IgD-negative memory B cell (primary cell): ENCODE results near the gene NDUFB11. TPM values are rescaled to one million over a fixed set of nuclear protein-coding genes. Genes with fewer than 3 reads are reported as not detected.

ENCODE experiments used
- H3K27ac Mint-ChIP-seq, 3 donors: one replicate each; pipeline ENCODE4 v1.8.0; 2020 to 2022; ENCODE audit warnings: mild to moderate bottlenecking in 3 of 3, mixed read lengths in 3 of 3, moderate library complexity in 1 of 3
- H3K27me3 Mint-ChIP-seq: one replicate; pipeline ENCODE4 v1.8.0; 2021; ENCODE audit warnings: mixed read lengths
- H3K36me3 Mint-ChIP-seq: one replicate; pipeline ENCODE4 v1.8.0; 2020; ENCODE audit warnings: mild to moderate bottlenecking, mixed read lengths
- H3K4me1 Mint-ChIP-seq, 3 donors: one replicate each; pipeline ENCODE4 v1.8.0; 2020 to 2022; ENCODE audit warnings: mixed read lengths in 3 of 3, mild to moderate bottlenecking in 1 of 3
- H3K4me3 Mint-ChIP-seq, 4 donors: one replicate each; pipeline ENCODE4 v1.8.0; 2020 to 2022; ENCODE audit warnings: mild to moderate bottlenecking in 4 of 4, mixed read lengths in 4 of 4, moderate library complexity in 3 of 4
- H3K9me3 Mint-ChIP-seq, 3 donors: one replicate each; pipeline ENCODE4 v1.8.0; 2020 to 2021; ENCODE audit warnings: mixed read lengths in 3 of 3, mild to moderate bottlenecking in 1 of 3
- polyA plus RNA-seq: library from polyadenylated mRNA; unstranded; fragments of 300-500 nt; fragmentation: Illumina TruSeq; gene quantifications from one replicate; pipeline ENCODE4 v1.2.3, GENCODE V29; 2021

Gene NDUFB11
- polyA plus RNA-seq, result 197 TPM

DNA sequence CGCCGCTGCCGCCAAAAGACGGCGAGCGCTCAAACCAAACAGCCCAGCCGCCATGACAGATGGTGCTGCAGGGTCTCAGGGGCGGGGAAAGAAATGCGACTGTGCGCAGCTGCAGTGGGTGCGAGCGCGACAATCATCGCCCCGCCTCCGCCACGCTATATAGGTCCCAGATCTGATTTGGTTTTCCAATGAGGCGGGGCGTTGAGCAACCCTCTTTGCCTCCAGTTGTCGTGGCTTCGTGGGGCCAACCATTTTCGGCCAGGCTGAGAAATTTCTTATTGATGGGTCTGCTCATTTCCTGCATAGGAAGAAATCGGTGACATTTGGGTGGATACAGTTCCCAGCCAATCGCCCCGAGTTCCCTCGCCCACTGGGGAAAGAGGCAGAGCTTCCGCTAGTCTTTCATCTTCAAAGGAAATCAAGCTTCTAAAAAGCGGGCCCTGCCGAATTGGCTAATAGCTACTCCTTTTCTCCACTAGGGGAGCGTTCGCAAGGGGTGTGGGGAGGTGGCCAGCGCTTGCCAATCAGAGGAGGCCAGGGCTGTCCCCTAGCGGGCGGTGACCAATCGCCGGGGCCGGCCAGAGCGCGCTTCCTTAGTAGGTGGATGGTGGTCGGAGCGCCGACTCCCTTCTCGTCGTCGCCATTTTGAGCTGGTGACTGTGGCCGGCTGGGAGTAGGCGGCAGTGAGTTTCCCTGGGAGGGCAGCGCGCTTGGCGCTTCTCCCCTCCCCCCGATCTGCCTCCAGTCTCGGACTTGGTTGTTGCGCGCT is at the start of gene NDUFB11, which contains the start of gene RBM10:
NDUFB11 (minus strand) TSS at position 77 of the 769 bp plus-strand sequence; CDS start at position 54, 23 bp downstream.
RBM10 (plus strand) TSS at position 596 of the 769 bp plus-strand sequence. CDS start 2,261 bp downstream, outside the sequence.
- Mint-ChIP-seq H3K27ac (peak within 1 kb of the TSS; percentile 96 to 99 (median 98)), H3K9me3 (peaks cover 0 to 2% (median 0%) of the 10 kb centered on the region in 3 donors), H3K27me3 (no peaks in the 10 kb centered on the region), H3K4me3 (peak within 1 kb of the TSS; percentile 91 to 99 (median 97)), H3K4me1 (peaks cover 4 to 18% (median 10%) of the 10 kb centered on the region in 3 donors), H3K36me3 (peaks cover 2% of the 10 kb centered on the region)

DNA sequence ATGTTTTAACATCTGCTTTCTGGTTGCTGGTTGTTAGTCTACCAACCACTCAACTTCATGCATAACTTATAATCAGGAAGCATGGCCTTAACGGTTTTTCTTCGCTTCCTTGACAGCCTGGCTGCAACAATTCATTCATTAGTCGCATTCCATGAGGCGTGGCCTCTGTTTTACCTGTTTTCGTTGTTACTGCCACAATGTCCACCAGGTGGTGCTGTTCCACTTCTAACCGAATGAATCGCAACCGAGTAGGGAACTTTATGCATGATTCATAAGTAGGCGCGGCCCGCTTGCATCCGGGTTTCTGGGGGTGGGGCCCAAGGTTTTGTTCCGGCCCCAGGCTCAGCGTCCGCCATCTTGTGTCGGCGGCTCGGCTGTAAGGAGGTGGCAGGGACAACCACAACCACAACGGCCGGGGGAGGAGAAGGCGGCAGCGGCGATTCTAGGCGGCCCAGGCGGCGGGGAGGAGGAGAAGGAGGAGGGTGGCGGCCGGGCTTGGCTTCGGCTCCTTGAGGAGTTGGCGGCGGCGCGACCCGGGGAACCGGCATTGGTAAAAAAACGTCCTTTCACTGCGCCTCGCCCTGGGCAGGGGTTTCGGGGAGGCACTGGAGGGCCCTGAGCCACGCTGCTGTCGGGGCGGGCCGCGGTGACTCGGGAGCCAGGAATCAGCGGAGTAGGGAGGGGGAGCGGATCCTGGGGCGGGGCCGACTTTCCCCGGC is 49.1 kb upstream of the NDUFB11 start, which contains the start of gene UBA1:
UBA1 (plus strand) TSS at position 355 of the 719 bp plus-strand sequence. CDS start 4,974 bp downstream, outside the sequence.
- H3K9me3 Mint-ChIP-seq, result no peaks in the 10 kb centered on the region
- no peaks in the 10 kb centered on the region for H3K27me3 Mint-ChIP-seq
- H3K4me3 Mint-ChIP-seq, result peak within 1 kb of the TSS; percentile 81 to 100 (median 100)
- peak within 1 kb of the TSS; percentile 70 to 100 (median 99) for H3K27ac Mint-ChIP-seq
- H3K36me3 Mint-ChIP-seq, result no peaks in the 10 kb centered on the region
- H3K4me1 Mint-ChIP-seq, result peaks cover 41 to 45% (median 43%) of the 10 kb centered on the region in 3 donors

DNA sequence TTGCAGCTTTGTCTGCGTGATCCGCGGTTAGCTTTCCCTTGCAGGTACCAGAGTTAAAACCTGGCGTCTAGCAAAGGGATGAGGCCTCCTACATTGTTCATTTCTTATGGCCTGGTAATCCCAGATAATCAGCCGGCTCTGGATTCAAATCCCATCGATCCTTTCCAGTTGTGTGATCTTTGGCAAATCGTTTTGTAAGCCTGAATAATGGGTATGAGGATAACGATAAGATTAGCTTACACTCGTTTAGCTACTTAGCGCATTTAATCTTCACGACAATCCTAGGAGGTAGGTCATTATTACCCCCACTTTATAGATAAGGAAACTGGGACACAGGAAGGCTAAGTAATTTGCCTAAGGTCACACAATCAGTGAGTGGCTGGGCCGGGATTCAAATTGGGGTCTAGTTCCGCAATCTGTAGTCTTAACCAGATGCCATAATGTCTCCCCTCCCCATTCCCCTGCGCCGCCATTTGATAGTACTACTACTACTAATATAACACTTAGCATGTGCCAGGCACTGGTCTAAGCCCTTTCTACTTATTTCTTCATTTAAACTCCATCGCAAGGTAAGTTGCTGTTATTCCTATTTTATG is 47.4 kb upstream of the NDUFB11 start:
- H3K4me1 Mint-ChIP-seq, result peaks cover 38 to 45% (median 41%) of the 10 kb centered on the region in 3 donors

DNA sequence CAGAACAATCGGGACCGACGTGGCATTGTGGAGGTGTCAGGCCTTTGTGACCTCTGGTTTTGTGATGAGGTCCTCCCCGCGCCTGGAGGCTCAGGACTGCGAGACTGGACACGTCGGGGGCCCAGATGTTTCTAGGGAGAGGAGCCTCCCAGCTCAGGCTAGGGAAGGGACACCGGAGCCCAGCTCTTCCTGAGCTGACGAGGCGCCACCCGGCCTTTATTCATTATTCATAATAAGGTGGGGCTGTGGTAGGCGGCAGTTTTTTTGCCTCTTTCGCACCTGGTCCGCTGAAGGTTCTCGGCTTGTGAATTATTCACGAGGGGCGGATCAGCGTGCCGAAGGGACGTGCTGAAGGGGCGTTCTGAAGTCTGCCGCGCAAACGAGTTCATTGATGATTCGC is 46.8 kb upstream of the NDUFB11 start:
- Mint-ChIP-seq H3K27ac (peak overlapping the region; percentile 89 to 96 (median 93)), H3K27me3 (no peaks in the 10 kb centered on the region), H3K36me3 (no peaks in the 10 kb centered on the region), H3K9me3 (no peaks in the 10 kb centered on the region), H3K4me3 (peak overlapping the region; percentile 81 to 98 (median 92)), H3K4me1 (peaks cover 33 to 40% (median 35%) of the 10 kb centered on the region in 3 donors)

More for the DNA sequence above, 47.4 kb upstream of the NDUFB11 start:
- Mint-ChIP-seq H3K4me3 (peak overlapping the region; percentile 81 to 98 (median 92)), H3K27ac (peak overlapping the region; percentile 89 to 96 (median 93)), H3K36me3 (no peaks in the 10 kb centered on the region), H3K27me3 (no peaks in the 10 kb centered on the region), H3K9me3 (no peaks in the 10 kb centered on the region)

DNA sequence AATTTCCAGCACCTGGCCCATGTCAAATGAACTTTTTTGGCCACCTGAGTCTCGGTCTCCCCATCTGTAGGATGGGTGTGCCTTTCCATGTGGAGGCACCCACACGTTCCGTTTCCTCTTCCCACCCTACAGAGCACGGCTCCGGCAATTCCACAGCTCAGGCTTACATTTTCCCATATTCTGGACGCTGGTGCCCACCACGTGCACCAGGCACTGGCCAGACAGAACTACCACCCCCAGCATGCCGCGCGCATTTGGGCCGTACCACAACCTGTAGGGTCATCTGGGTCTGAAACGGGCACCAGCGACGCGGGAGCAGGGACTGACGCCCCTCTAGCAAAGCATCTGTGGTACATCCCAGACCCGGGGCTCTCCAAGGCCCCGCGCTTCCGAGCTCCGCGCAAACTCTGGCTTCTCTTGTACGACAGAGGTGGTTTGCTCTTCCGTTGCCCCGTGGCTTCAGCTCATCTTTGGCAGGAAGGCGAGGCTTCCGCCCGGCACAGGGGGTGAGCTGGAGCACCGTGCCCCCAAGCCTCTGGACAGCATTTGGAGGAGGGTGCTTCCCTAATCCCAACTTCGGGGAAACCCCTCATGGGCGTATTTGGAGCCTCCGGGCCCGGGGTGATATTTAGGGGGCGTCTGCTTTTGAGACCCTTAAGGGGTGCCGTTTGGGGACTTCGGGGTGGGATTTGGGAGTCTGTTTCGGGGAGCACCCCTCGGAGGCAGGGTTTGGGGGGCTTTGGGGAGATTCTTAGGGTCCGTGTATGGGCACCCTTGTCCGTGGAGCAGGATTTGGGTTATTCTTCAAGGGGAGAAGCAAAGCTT is 46.2 kb upstream of the NDUFB11 start:
- peak overlapping the region; percentile 89 to 96 (median 93) for H3K27ac Mint-ChIP-seq
- peak overlapping the region; percentile 81 to 98 (median 92) for H3K4me3 Mint-ChIP-seq
- H3K9me3 Mint-ChIP-seq, result no peaks in the 10 kb centered on the region
- peaks cover 26 to 33% (median 29%) of the 10 kb centered on the region in 3 donors for H3K4me1 Mint-ChIP-seq
- H3K36me3 Mint-ChIP-seq, result no peaks in the 10 kb centered on the region
- H3K27me3 Mint-ChIP-seq, result no peaks in the 10 kb centered on the region

DNA sequence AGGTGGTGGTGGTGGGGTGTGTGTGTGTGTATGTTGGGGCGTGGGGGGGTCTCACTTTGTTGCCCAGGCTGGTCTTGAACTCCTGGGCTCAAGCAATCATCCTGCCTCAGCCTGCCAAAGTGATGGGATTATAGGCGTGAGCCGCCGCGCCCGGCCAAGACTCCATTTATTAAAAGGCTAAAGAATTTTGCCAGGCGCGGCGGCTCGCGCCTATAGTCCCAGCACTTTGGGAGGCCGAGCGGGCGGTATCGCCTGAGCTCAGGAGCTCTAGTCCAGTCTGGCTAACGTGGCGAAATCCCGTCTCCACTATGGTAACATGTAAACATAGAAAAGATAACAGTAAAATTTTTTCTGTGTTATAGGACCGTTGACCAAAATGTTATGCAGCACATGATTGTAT is 45.4 kb upstream of the NDUFB11 start:
- H3K36me3 Mint-ChIP-seq, result no peaks in the 10 kb centered on the region
- no peaks in the 10 kb centered on the region for H3K9me3 Mint-ChIP-seq
- H3K27me3 Mint-ChIP-seq, result no peaks in the 10 kb centered on the region
- no peak overlapping the region for H3K4me3 Mint-ChIP-seq
- no peak overlapping the region for H3K27ac Mint-ChIP-seq
- peaks cover 22 to 32% (median 24%) of the 10 kb centered on the region in 3 donors for H3K4me1 Mint-ChIP-seq

DNA sequence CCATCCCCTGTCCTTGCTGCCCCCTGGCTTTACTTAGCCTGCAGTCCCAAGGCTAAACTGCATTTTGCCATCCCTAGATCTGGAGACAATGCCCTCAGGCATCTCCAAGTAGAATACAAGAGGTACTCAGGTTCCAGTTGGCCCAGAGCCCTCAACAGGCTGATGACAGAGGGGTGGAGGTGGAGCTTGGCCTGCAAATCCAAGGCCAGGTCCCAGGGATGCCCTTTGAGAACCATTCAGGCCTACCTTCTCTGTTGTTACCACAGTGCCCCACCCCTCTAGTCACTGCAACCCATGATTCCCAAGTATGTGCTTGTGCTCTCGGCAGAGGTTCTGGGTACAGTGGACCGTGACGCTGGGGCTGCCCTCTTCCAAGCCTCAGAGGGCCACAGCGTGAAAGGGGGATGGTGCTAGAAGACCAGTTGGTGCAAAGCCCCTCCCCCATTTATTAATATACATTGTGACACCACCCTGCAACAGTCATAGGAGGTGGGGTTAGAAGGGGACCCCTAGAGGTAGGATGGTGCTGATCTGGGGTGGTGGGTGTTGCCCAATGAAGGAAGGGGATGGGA is 42.7 kb upstream of the NDUFB11 start:
- Mint-ChIP-seq H3K27ac (no peak overlapping the region), H3K4me3 (no peak overlapping the region), H3K9me3 (no peaks in the 10 kb centered on the region)

DNA sequence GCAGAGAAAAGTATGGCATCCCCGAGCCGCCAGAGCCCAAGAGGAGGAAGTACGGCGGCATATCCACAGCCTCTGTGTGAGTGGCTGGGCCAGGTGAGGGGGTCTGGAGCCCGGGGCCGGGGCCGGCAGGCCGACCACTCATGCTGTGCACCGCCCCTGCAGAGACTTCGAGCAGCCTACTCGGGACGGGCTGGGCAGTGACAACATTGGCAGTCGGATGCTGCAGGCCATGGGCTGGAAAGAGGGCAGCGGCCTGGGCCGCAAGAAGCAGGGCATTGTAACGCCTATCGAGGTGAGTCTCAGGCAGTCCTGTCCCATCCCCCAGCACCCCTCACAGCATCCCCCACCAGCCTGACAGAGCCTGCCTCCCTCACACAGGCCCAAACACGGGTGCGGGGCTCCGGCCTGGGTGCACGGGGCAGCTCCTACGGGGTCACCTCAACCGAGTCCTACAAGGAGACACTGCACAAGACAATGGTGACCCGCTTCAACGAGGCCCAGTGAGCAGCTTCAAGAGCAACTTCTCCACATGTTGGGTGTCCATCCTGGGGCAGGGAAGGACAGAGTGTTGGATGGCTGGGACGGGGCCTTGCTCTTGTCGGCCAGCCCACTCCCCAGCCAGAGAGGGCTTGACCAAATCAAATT is 41.7 kb upstream of the NDUFB11 start:
- Mint-ChIP-seq H3K4me1 (peaks cover 3 to 13% (median 7%) of the 10 kb centered on the region in 3 donors), H3K9me3 (no peaks in the 10 kb centered on the region), H3K27ac (no peak overlapping the region), H3K27me3 (no peaks in the 10 kb centered on the region), H3K36me3 (peaks cover 2% of the 10 kb centered on the region), H3K4me3 (no peak overlapping the region)

More for the DNA sequence above, 42.7 kb upstream of the NDUFB11 start:
- peaks cover 6 to 19% (median 8%) of the 10 kb centered on the region in 3 donors for H3K4me1 Mint-ChIP-seq
- no peaks in the 10 kb centered on the region for H3K36me3 Mint-ChIP-seq
- H3K27me3 Mint-ChIP-seq, result no peaks in the 10 kb centered on the region

DNA sequence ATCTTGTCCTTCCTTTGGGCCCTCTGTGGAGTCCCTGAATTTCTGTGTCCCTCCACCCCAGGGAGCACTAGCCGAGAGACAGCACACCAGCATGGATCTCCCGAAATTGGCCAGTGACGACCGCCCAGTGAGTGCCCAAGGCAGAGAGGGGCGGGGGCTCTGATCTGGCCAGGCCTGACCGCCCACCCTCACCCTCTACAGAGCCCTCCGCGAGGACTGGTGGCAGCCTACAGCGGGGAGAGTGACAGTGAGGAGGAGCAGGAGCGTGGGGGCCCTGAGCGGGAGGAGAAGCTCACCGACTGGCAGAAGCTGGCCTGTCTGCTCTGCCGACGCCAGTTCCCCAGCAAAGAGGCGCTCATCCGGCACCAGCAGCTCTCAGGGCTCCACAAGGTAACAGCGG is 40.7 kb upstream of the NDUFB11 start:
- peaks cover 0 to 7% (median 4%) of the 10 kb centered on the region in 3 donors for H3K4me1 Mint-ChIP-seq
- H3K27me3 Mint-ChIP-seq, result no peaks in the 10 kb centered on the region
- no peak overlapping the region for H3K4me3 Mint-ChIP-seq
- H3K36me3 Mint-ChIP-seq, result peaks cover 2% of the 10 kb centered on the region
- H3K27ac Mint-ChIP-seq, result no peak overlapping the region
- no peaks in the 10 kb centered on the region for H3K9me3 Mint-ChIP-seq

DNA sequence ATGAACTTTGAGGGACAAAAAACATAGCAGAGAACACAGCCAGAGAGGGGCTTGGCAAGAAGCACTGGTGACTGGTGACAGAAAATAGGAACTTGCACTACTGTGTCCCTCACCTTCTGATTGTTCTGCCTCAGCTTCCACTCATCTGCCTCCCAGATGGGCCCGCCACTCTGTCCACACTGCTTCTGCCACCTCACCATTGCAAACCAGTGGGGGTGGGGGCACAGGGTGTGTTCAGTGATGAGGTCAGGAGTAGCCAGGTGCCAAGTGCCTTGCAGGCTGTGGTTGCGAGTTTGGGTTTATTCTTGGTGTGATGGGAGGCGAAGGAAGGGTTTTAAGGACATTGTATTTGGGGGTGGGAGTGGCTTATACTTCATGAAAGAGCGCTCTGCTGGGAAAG is 40.0 kb upstream of the NDUFB11 start:
- H3K27me3 Mint-ChIP-seq, result no peaks in the 10 kb centered on the region
- no peaks in the 10 kb centered on the region for H3K9me3 Mint-ChIP-seq
- H3K36me3 Mint-ChIP-seq, result peaks cover 2% of the 10 kb centered on the region
- no peak overlapping the region for H3K4me3 Mint-ChIP-seq
- peaks cover 0 to 7% (median 4%) of the 10 kb centered on the region in 3 donors for H3K4me1 Mint-ChIP-seq
- H3K27ac Mint-ChIP-seq, result peak overlapping the region in 1 of 3 donors; percentile 52

DNA sequence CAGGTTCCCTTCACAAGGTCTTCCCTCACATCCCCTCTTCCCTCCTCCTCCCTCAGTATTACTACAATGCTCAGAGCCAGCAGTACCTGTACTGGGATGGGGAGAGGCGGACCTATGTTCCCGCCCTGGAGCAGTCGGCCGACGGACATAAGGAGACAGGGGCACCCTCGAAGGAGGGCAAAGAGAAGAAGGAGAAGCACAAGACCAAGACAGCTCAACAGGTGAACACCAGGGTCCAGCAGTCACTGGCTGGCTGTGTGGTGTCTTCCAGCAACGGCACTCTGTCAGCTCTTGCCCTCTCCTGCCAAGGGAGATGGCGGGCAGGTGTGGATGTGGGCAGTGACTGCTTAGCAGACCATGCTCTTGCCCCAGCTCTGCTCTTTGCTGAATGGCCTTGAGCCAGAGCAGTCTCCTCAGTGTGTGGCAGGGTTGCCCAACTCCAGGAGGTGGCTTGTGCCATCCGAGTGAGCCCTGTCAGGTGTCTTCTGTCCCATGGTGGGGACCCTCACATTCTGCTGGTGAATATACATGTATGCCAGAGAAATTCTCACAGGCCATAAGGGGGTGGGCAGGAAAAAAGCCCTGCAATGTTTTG is 37.7 kb upstream of the NDUFB11 start:
- no peak overlapping the region for H3K27ac Mint-ChIP-seq
- no peaks in the 10 kb centered on the region for H3K9me3 Mint-ChIP-seq
- peaks cover 6% of the 10 kb centered on the region for H3K27me3 Mint-ChIP-seq
- no peak overlapping the region for H3K4me3 Mint-ChIP-seq
- peaks cover 6% of the 10 kb centered on the region for H3K36me3 Mint-ChIP-seq
- H3K4me1 Mint-ChIP-seq, result peaks cover 0 to 2% (median 0%) of the 10 kb centered on the region in 3 donors

DNA sequence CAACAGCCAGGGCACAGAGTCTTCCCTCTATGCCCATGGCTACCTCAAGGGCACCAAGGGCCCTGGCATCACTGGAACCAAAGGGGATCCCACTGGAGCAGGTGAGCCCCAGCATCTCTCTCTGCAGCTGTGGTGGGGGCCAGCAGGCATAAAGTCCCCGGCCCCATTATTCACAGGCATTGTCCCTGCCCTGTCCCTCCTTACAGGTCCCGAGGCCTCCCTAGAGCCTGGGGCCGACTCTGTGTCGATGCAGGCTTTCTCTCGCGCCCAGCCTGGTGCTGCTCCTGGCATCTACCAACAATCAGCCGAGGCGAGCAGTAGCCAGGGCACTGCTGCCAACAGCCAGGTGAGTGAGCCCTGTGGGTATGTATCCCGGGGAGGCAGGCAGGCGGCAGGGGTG is 36.8 kb upstream of the NDUFB11 start:
- Mint-ChIP-seq H3K27me3 (peaks cover 8% of the 10 kb centered on the region), H3K4me1 (peaks cover 0 to 2% (median 0%) of the 10 kb centered on the region in 3 donors), H3K4me3 (no peak overlapping the region), H3K9me3 (no peaks in the 10 kb centered on the region), H3K27ac (no peak overlapping the region), H3K36me3 (peaks cover 6% of the 10 kb centered on the region)

DNA sequence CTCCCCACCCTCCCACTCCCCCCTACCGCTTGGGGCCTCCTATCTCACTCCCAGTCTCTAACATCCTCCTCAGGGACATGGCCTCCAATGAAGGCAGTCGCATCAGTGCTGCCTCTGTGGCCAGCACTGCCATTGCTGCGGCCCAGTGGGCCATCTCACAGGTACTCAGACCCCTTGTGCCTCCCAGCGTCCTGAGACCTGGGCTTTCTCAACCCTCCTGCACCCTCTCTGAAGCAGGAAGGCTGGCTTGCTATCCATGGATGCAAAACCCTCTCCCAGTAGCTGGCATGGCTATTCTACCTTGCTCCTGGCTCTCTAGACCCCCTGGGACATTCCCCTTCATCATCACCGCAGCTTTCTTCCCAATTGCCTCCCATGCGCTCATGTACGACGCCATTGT is 35.8 kb upstream of the NDUFB11 start:
- Mint-ChIP-seq H3K27me3 (peaks cover 8% of the 10 kb centered on the region), H3K4me3 (no peak overlapping the region), H3K9me3 (no peaks in the 10 kb centered on the region), H3K4me1 (peaks cover 0 to 2% (median 0%) of the 10 kb centered on the region in 3 donors), H3K36me3 (peaks cover 6% of the 10 kb centered on the region), H3K27ac (no peak overlapping the region)
